Thyroid gland (tissue), 4 donors: ENCODE results near the gene TMEM30B.

Source experiments
- CTCF ChIP-seq, 6 experiments: fragments of 200-600 bp in 3 of 6; fragments of 450-650 bp in 3 of 6; sonication (generic) in 3 of 6; IDR thresholded peaks; one replicate each; pipeline ENCODE4 v1.5.1; 2016 to 2019; ENCODE audit warnings: antibody characterized with exemption in 6 of 6, mild to moderate bottlenecking in 2 of 6, inconsistent platforms in 1 of 6, moderate library complexity in 1 of 6
- POLR2A ChIP-seq, 2 donors: fragments of 450-650 bp; IDR thresholded peaks; one replicate each; pipeline ENCODE4 v1.6.1; 2017; ENCODE audit warnings: antibody characterized with exemption in 2 of 2, mild to moderate bottlenecking in 2 of 2, moderate library complexity in 1 of 2

- TF ChIP-seq CTCF (IDR thresholded peaks at IDR 0.05) (no peak), POLR2A (IDR thresholded peaks at IDR 0.05) (no peak)
Observed at GRCh38 chr14:61287196-61287595, 6.1 kb upstream of the TMEM30B start.
